OCI-LY3 (cell line): Measurements from ENCODE around the gene MTUS2.
A peak's percentile ranks its signal among the peaks of the same experiment; 100 is the strongest.

ENCODE experiments used
- H2AFZ ChIP-seq: fragments of 200-600, 300-600 bp; shearing (Covaris generic); 2 replicates; pipeline ENCODE4 v1.6.0; 2014; ENCODE audit warnings: antibody characterized with exemption, low read depth, low read length
- H3K27ac ChIP-seq: fragments of 200-600, 300-600 bp; sonication (generic); 2 replicates; pipeline ENCODE4 v1.5.1; 2014; ENCODE audit warnings: mild to moderate bottlenecking, low read length, moderate library complexity, mixed read lengths
- H3K27me3 ChIP-seq: fragments of 200-600, 300-600 bp; sonication (generic); 2 replicates; pipeline ENCODE4 v1.6.1; 2014; ENCODE audit warnings: low read depth, low read length, mixed read lengths
- H3K36me3 ChIP-seq: fragments of 200-600, 300-600 bp; sonication (generic); replicated peaks from 2 replicates; pipeline ENCODE3; 2014; ENCODE audit warnings: low read depth, low read length, mixed read lengths
- H3K4me1 ChIP-seq: fragments of 300-600, 200-600 bp; sonication (generic); 2 replicates; pipeline ENCODE4 v1.6.1; 2014; ENCODE audit warnings: low read length, mixed read lengths
- H3K4me2 ChIP-seq: fragments of 200-600, 300-600 bp; sonication (generic); 2 replicates; pipeline ENCODE4 v1.6.1; 2014; ENCODE audit warnings: low read length, mixed read lengths
- H3K4me3 ChIP-seq: fragments of 300-600, 200-600 bp; sonication (generic); 2 replicates; pipeline ENCODE4 v1.5.1; 2014; ENCODE audit warnings: antibody characterized with exemption, mild to moderate bottlenecking, low read length, moderate library complexity
- H3K79me2 ChIP-seq: fragments of 300-600, 200-600 bp; shearing (Covaris generic); 2 replicates; pipeline ENCODE4 v1.6.1; 2014; ENCODE audit warnings: mild to moderate bottlenecking, low read length, mixed read lengths
- H3K9ac ChIP-seq: fragments of 300-600, 200-600 bp; shearing (Covaris generic); 2 replicates; pipeline ENCODE4 v1.6.0; 2014; ENCODE audit warnings: mild to moderate bottlenecking, low read length, moderate library complexity
- H3K9me3 ChIP-seq: fragments of 200-600, 300-600 bp; shearing (Covaris generic); 2 replicates; pipeline ENCODE4 v1.6.1; 2014; ENCODE audit warnings: low read length, mixed read lengths; ENCODE audit not compliant: insufficient read depth
- H4K20me1 ChIP-seq: fragments of 200-600, 300-600 bp; sonication (generic); 2 replicates; pipeline ENCODE4 v1.6.1; 2016; ENCODE audit warnings: low read length, mixed read lengths; ENCODE audit not compliant: insufficient read depth
- CTCF ChIP-seq: fragments of 200-600, 300-600 bp; sonication (generic); IDR thresholded peaks from 2 replicates; pipeline ENCODE4 v1.5.1; 2014; ENCODE audit warnings: antibody characterized with exemption, low read length, low read depth
- EZH2phosphoT487 ChIP-seq: fragments of 200-600 bp; shearing (Covaris generic); IDR thresholded peaks from 2 replicates; pipeline ENCODE4 v1.6.1; 2018; ENCODE audit warnings: antibody characterized with exemption, mixed run types, low read depth

MTUS2 gene

GRCh38 chr13:29471551-29471950, 651.4 kb downstream of the MTUS2 start:
- Histone ChIP-seq H2AFZ (peak overlapping the region; percentile 79; the same call in 1 of the 2 replicates), H3K36me3 (no peaks in the 10 kb centered on the region), H3K9ac (peak overlapping the region; percentile 46), H3K9me3 (no peaks in the 10 kb centered on the region), H3K4me3 (peak overlapping the region; percentile 57), H3K27me3 (no peaks in the 10 kb centered on the region), H4K20me1 (no peaks in the 10 kb centered on the region), H3K4me2 (peak overlapping the region; percentile 73), H3K79me2 (no peaks in the 10 kb centered on the region), H3K27ac (peak overlapping the region; percentile 39), H3K4me1 (peaks cover 26% of the 10 kb centered on the region)
- TF ChIP-seq EZH2phosphoT487 = no peak
- TF ChIP-seq CTCF = no peak

- Histone ChIP-seq H3K36me3 (no peaks in the 10 kb centered on the region), H3K4me3 (peak overlapping the region; percentile 57), H3K9ac (peak overlapping the region; percentile 46), H3K4me2 (peak overlapping the region; percentile 73), H2AFZ (peak overlapping the region; percentile 68; the same call in 1 of the 2 replicates), H3K79me2 (no peaks in the 10 kb centered on the region), H3K4me1 (peaks cover 24% of the 10 kb centered on the region), H3K27ac (peak overlapping the region; percentile 39), H4K20me1 (no peaks in the 10 kb centered on the region), H3K27me3 (no peaks in the 10 kb centered on the region), H3K9me3 (no peaks in the 10 kb centered on the region)
- TF ChIP-seq EZH2phosphoT487 = no peak
- TF ChIP-seq CTCF = peak; percentile 100
Observed at GRCh38 chr13:29472332-29472961, 652.3 kb downstream of the MTUS2 start.

GRCh38 chr13:29473166-29473565, 653.0 kb downstream of the MTUS2 start:
- no peaks in the 10 kb centered on the region for H3K36me3 ChIP-seq
- H3K27ac ChIP-seq = no peak overlapping the region
- TF ChIP-seq EZH2phosphoT487 = no peak
- TF ChIP-seq CTCF = no peak
- H4K20me1 ChIP-seq = no peaks in the 10 kb centered on the region
- H2AFZ ChIP-seq = no peak overlapping the region
- no peaks in the 10 kb centered on the region for H3K9me3 ChIP-seq
- H3K4me3 ChIP-seq = no peak overlapping the region
- peaks cover 23% of the 10 kb centered on the region for H3K4me1 ChIP-seq
- H3K4me2 ChIP-seq = no peak overlapping the region
- no peaks in the 10 kb centered on the region for H3K27me3 ChIP-seq
- no peak overlapping the region for H3K9ac ChIP-seq
- H3K79me2 ChIP-seq = no peaks in the 10 kb centered on the region

- H3K4me1 ChIP-seq = peaks cover 29% of the 10 kb centered on the region
- no peaks in the 10 kb centered on the region for H3K79me2 ChIP-seq
- H2AFZ ChIP-seq = no peak overlapping the region
- H3K9ac ChIP-seq = no peak overlapping the region
- no peaks in the 10 kb centered on the region for H3K9me3 ChIP-seq
- H3K27me3 ChIP-seq = no peaks in the 10 kb centered on the region
- no peak overlapping the region for H3K27ac ChIP-seq
- H3K4me3 ChIP-seq = no peak overlapping the region
- no peaks in the 10 kb centered on the region for H3K36me3 ChIP-seq
- TF ChIP-seq EZH2phosphoT487 (no peak), CTCF (no peak)
- no peak overlapping the region for H3K4me2 ChIP-seq
- no peaks in the 10 kb centered on the region for H4K20me1 ChIP-seq
Observed at GRCh38 chr13:29474991-29475390, 654.9 kb downstream of the MTUS2 start.
